Neural crest cell (in vitro differentiated cells): ENCODE measurements around the gene LIPT2. TPM values are rescaled to one million over a fixed set of nuclear protein-coding genes. Genes with fewer than 3 reads are reported as not detected.
A peak's percentile ranks its signal among the peaks of the same experiment; 100 is the strongest.

Experiments
- DNase-seq: peaks from one replicate; pipeline ENCODE4 v3.0.0; 2021; ENCODE audit warnings: low read depth, mixed read lengths, low spot score
- H3K27ac Mint-ChIP-seq: one replicate; pipeline ENCODE4 v1.8.0; 2021; ENCODE audit warnings: mild to moderate bottlenecking, mixed read lengths; ENCODE audit not compliant: unreplicated experiment
- H3K27me3 Mint-ChIP-seq: 2 replicates; pipeline ENCODE4 v1.8.0; 2021; ENCODE audit warnings: low read depth, mild to moderate bottlenecking, mixed read lengths
- H3K36me3 Mint-ChIP-seq: 2 replicates; pipeline ENCODE4 v1.8.0; 2021; ENCODE audit warnings: low read depth, mild to moderate bottlenecking, mixed read lengths
- H3K4me1 Mint-ChIP-seq: 2 replicates; pipeline ENCODE4 v1.8.0; 2021; ENCODE audit warnings: mixed read lengths
- H3K4me3 Mint-ChIP-seq: one replicate; pipeline ENCODE4 v1.8.0; 2021; ENCODE audit warnings: mild to moderate bottlenecking, mixed read lengths
- H3K9me3 Mint-ChIP-seq: 2 replicates; pipeline ENCODE4 v1.8.0; 2021; ENCODE audit warnings: mixed read lengths
- total RNA-seq: library from RNA; stranded (reverse); gene quantifications from 2 replicates; pipeline ENCODE4 v1.2.1, GENCODE V29; 2021
- TF ChIP-seq, protein P1 (sequence below): fragments of 200-600 bp; sonication (generic); conservative IDR thresholded peaks from 2 replicates; pipeline ENCODE4 v1.5.0; 2021; ENCODE audit warnings: antibody characterized with exemption, mild to moderate bottlenecking

Gene LIPT2
- total RNA-seq, 1 donor from 2014 or later, result 8.6 TPM

DNA sequence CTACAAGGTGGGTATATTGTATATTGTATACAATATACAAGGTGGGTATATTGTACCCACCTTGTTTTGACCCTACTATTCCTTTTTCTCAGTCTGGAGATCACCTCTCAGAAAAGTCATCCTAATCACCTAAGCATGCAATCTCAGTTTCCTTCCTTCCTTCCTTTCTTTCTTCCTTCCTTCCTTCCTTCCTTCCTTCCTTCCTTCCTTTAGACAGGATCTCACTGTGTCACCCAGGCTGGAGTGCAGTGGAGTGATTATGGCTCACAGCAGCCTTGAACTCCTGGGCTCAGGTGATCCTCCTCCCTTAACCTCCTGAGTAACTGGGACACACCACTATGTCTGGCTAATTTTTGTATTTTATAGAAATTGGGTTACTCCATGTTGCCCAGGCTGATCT is 25.0 kb downstream of the LIPT2 start:
- Mint-ChIP-seq H3K27ac (no peak overlapping the region), H3K4me3 (peak overlapping the region; percentile 73), H3K4me1 (peaks cover 10% of the 10 kb centered on the region), H3K27me3 (peaks cover 17% of the 10 kb centered on the region), H3K9me3 (no peaks in the 10 kb centered on the region), H3K36me3 (no peaks in the 10 kb centered on the region)
- no peak for DNase-seq
- TF ChIP-seq, protein P1, sequence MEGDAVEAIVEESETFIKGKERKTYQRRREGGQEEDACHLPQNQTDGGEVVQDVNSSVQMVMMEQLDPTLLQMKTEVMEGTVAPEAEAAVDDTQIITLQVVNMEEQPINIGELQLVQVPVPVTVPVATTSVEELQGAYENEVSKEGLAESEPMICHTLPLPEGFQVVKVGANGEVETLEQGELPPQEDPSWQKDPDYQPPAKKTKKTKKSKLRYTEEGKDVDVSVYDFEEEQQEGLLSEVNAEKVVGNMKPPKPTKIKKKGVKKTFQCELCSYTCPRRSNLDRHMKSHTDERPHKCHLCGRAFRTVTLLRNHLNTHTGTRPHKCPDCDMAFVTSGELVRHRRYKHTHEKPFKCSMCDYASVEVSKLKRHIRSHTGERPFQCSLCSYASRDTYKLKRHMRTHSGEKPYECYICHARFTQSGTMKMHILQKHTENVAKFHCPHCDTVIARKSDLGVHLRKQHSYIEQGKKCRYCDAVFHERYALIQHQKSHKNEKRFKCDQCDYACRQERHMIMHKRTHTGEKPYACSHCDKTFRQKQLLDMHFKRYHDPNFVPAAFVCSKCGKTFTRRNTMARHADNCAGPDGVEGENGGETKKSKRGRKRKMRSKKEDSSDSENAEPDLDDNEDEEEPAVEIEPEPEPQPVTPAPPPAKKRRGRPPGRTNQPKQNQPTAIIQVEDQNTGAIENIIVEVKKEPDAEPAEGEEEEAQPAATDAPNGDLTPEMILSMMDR, result no peak

DNA sequence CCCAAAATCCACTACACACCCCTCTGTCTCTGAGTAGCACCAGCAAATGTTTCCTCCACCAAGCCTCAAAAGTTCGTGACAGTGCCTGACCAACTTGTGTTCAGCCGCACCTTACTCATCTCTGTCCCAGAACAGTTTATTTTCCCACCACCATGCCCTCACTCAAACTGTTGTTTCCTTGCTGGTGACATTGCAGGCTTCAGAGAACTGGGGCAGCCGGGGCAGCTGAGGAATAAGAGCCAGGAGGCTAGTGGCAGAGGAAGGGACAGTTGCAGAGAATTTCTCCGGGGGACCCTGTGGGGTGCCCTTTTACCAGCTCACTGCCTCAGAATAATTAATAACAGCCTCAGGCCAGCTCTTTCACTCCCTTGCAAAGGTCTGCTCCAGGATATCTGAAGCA is 25.5 kb downstream of the LIPT2 start:
- Mint-ChIP-seq H3K27me3 (peaks cover 17% of the 10 kb centered on the region), H3K9me3 (no peaks in the 10 kb centered on the region), H3K27ac (peak overlapping the region; percentile 70), H3K4me1 (peaks cover 10% of the 10 kb centered on the region), H3K4me3 (peak overlapping the region; percentile 73), H3K36me3 (no peaks in the 10 kb centered on the region)
- DNase-seq, result no peak
- TF ChIP-seq, protein P1, result no peak

DNA sequence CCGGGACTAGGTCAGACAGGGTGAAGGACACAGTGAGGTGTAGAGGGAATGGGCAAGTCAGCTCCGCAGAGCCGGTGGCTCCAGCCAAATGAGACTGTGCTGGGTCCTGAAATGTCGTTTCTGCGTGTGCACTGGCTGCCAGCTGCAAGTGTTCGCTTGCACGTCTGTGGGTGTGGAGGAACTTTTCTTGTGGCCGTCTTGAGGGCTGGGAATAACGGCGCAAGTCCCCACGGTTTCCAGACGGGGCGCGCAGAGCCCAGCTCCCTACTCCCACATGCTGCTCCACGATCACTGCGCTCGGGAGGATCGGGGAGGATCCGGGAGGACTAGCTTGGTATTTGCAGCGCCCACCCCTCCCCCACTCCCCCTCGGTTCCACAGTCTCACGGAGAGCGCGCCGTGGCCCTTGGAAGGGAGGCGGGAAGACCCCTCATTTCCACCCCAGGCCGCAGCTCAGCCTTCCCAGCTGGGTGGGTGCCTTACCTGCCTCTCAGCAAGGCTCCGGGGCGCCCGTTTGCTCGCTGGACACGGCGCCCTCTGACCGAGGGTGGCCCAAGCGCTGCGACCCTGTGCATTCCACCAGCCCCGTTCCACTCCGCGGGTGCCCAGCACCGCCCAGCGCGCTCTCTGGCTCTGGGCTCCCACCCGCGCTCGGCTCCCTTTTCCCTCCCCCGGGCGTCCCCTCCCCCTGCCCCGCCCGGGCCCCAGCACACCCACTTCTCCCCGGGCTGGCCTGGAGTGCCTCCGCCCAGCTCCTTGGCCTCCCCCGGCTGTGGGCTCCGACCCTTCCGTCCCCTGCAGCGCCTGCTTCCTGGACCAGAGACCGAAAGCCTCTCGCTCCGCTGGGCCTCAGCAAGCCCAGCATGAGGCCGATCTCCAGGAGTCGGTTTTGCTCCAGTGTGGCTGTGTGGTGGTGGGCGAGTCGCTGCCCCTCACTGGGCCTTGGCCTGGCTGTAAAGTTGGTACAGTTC is 26.3 kb downstream of the LIPT2 start, which contains the start of gene KCNE3:
Gene KCNE3 (minus strand): TSS at position 634 of the 970 bp plus-strand sequence. CDS start 9,986 bp downstream, outside the sequence.
- Mint-ChIP-seq H3K36me3 (no peaks in the 10 kb centered on the region), H3K27ac (peak within 1 kb of the TSS; percentile 70), H3K9me3 (no peaks in the 10 kb centered on the region), H3K27me3 (peaks cover 17% of the 10 kb centered on the region), H3K4me3 (peak within 1 kb of the TSS; percentile 73), H3K4me1 (peaks cover 10% of the 10 kb centered on the region)
- TF ChIP-seq, protein P1, result no peak
- no peak for DNase-seq

DNA sequence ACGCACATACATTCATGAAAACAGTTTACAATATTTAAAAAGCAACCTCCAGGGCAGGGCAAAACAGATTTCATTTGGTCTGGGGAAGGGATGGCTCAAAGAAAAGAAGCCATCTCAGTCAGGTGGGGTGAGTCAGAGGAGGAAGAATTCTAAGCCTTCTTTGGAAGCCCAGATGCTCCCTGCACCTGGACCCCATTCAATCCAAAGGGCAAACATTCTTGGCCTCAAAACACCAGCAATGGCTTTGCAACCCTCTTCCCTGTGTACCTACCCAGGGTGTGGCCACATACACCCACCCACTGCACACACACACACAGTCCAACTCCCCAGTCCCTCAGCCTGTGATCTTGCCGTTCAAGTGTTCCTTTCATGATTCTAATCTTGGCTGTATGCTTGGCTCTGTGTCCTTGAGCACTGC is 28.2 kb downstream of the LIPT2 start:
- Mint-ChIP-seq H3K9me3 (no peaks in the 10 kb centered on the region), H3K27me3 (peaks cover 17% of the 10 kb centered on the region)

DNA sequence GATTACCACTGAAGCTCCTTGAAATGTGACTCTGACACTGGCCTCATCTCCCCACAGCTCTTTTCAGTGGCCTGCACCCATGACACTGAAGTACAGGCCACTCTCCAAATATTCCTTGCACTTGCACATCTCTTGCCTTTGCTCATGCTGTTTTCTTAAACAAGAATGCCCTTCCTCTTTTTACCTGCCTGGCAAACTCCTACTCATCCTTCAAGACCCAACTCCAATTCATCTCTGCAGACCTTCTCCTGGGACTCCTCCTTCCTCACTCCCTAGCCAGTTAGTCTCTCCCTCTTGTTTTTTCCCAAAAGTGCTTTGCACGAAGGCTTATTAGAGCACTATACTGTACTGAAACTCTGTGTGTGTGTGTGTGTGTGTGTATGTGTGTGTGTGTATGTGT is 28.8 kb downstream of the LIPT2 start:
- no peak overlapping the region for H3K4me3 Mint-ChIP-seq
- no peaks in the 10 kb centered on the region for H3K36me3 Mint-ChIP-seq
- peaks cover 17% of the 10 kb centered on the region for H3K27me3 Mint-ChIP-seq
- DNase-seq, result no peak
- H3K4me1 Mint-ChIP-seq, result peaks cover 10% of the 10 kb centered on the region
- no peak overlapping the region for H3K27ac Mint-ChIP-seq
- H3K9me3 Mint-ChIP-seq, result no peaks in the 10 kb centered on the region
- TF ChIP-seq, protein P1, result no peak

More for the DNA sequence above, 28.2 kb downstream of the LIPT2 start:
- TF ChIP-seq, protein P1, result no peak
- Mint-ChIP-seq H3K36me3 (no peaks in the 10 kb centered on the region), H3K27ac (no peak overlapping the region), H3K4me3 (no peak overlapping the region), H3K4me1 (peaks cover 10% of the 10 kb centered on the region)
- DNase-seq, result no peak
